GM19035 (cell line): ENCODE results near the gene KRT27.
"Not testable (repeated sequence)": the region's sequence is repeated elsewhere in the genome, so short reads cannot be mapped to it uniquely, and the experiment has no call there.

Source experiments
- ATAC-seq: cut with Tn5 transposase; IDR thresholded peaks from one replicate; pipeline ENCODE4 v1.9.1; 2021; ENCODE audit not compliant: unreplicated experiment

KRT27 gene

DNA sequence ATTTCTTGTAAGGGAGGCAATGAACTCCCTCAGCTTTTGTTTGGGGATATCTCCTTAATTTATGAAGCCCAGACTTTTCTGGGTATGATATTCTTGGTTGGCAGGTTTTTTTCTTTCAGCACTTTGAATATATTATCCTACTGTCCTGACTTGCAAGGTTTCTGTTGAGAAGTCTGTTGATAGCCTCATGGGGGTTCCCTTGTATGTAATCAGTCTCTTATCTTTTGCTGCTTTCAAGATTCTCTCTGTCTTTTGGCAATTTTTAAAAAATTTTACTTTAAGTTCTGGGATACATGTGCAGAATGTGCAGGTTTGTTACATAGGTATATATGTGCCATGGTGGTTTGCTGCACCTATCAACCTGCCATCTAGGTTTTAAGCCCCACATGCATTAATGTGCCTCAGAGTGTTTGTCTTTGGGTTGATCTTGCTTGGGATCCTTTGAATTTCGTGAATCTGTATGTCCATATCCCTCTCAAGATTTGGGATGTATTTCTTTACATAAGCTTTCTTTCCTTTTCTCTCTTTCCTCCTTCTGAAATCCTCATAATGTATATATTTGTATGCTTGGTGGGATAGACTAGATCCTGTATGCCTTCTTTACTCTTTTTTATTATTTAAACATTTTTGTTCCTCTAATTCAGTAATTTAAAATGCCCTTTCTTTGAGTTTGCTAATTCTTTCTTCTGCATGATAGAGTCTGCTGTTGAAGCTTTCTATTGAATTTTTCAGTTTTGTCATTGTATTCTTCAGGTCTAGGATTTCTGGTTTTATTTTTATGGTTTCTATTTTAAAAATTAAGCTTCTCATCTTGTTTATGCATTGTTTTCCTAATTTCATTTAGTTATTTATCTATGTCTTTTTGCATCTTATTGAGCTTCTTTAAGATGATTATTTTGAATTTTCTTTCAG, 22.0 kb downstream of the KRT27 start:
- no peak for ATAC-seq

DNA sequence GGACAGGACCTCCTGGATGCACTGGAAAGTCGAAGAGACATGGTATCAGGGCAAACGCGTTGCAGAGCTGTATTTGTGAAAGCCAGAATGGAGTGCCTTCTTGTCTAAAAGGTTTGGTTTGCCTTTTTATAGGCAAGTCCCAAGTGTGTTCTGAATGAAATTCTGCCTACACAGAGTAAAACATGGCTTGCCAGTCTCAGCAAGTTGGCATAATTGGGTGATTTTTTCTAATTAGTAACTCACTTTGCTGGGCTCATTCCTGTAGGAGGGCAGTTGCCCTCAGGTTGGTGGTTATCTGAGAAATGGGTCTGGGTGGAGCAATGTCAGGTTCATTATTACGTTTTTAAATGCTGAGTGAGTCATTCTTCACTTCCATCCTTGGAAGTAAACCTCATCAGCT, 27.1 kb downstream of the KRT27 start, which contains the start of gene KRT25:
Gene KRT25, minus strand, starts transcription at position 101 of the 400 bp plus-strand sequence. Its CDS starts 60 bp downstream, at position 41.
- no peak for ATAC-seq

- ATAC-seq = no peak
Observed at GRCh38 chr17:40753804-40754203, 28.5 kb downstream of the KRT27 start.

DNA sequence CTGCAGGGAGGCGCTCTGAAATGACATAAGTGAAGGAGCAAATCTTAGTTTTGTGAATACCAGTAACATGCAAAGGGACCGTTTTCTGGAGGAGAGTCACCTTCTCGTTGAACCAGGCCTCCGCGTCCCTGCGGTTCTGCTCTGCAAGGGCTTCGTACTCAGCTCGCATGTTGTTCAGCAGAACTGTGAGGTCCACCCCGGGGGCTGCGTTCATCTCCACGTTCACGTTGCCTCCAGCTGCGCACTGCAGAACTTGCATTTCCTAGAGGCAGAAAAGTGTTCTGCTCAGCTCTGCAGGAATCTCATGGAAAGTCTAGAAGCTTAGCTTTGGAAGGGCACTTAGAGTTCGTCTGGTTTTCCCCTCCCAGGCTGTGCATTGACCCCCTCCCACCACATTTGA, 31.3 kb downstream of the KRT27 start:
- ATAC-seq = no peak

- no peak for ATAC-seq
Observed at GRCh38 chr17:40750391-40750790, 32.0 kb downstream of the KRT27 start.

- not testable (repeated sequence) for ATAC-seq
Observed at GRCh38 chr17:40748666-40749065, 33.7 kb downstream of the KRT27 start.

DNA sequence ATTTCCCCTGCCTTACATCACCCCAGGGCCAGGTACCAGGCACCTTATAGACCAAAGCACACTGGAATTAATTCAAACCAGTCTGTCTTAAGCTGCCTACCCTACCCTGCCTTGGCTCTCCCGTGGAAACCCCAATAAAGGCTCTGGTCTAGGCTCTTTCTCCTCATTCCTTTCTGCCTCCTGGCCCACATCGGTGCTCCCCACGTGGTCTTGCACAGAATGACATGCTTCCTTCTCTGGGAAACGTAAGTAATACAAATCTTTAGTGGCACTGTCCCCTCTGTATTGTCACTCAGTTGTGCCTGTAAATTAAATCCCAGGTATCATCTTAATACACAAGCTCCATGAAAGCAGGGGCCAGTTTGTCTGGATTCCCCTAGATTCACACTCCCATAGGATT, 43.8 kb downstream of the KRT27 start:
- ATAC-seq = no peak

GRCh38 chr17:40735016-40735415, 47.3 kb downstream of the KRT27 start:
- no peak for ATAC-seq

DNA sequence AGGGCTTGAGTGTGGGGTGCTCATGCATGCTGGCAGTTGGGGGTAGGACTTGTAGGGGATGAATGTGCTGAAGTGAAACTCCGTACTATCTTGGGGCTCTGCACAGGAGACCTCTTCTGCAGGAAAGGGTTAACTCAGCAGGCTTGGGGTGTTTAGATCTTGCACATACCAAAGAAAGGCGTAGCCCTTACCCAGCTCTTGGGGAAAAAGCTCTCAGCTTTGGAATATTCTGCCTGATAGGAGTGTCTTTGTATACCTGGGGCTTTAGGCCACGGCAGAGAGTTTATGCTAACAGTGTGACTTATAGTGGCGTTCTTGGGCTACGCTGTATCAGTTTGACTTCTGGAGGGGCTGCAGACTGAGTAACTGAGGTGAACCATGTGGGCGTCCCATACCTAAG, 48.3 kb downstream of the KRT27 start:
- no peak for ATAC-seq

- ATAC-seq = no peak
Observed at GRCh38 chr17:40730970-40731369, 51.4 kb downstream of the KRT27 start.

DNA sequence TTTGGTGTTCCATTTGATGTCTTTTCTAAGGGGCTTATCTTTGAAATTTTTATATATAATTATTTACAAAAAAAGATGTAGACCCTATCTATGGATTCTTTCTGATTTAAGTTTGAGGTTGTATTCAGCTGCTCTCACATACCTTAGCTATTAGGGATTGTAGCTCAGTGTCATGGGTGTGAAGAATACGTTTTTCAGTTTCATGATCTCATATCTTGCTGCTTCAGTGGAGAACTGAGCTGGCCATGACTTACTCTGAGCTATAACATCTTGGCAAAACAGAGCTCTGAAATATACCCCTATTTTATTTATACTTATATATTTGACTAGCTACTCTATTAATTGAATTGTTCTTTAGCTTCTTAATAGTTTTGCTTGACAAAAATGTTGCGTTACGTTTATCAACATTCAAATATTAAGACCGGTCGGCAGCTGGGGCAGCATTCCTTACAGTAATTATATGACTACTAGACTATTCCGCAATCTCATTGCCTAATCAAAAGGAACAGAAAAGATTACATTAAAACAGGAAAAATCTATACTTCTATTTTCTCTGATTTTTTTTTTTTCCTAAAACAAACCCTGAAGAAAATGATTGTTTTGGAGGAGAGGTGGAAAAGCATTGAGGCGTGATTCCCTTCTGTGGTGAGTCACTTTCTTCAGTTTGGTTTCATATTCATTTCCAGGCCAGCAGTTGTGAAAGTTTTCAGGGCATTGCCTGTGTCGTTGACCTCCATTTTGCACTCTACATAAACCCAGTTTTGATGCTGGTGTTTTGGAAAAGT, 54.7 kb downstream of the KRT27 start:
- ATAC-seq = no peak

DNA sequence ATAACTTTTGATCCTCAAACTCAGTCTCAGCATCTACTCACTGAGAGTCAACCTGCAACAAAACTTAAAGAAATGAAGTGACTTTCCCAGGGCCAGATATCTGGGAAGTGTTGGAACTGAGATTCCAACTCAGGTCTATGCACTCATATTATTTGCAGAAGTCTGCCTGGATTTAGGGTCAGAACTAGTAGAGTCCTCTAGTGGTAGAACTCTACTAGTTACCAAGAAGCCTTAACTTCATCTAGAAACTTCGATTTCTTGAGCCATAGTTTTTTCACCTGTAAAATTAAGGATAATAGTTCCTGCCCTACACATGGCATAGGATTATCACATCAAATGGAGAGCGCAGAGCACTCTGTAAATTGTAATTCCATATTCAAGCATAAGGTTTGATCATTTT, 55.4 kb downstream of the KRT27 start:
- ATAC-seq = no peak
